Embryonic facial prominence (tissue), 1 donor: ENCODE results near the gene INSYN2B.
"Not testable (repeated sequence)": the region's sequence is repeated elsewhere in the genome, so short reads cannot be mapped to it uniquely, and the experiment has no call there.

ENCODE experiments used
- DNase-seq: peaks from one replicate; pipeline ENCODE4 v3.0.0-alpha.2; 2016; ENCODE audit errors: extremely low spot score

INSYN2B gene

DNA sequence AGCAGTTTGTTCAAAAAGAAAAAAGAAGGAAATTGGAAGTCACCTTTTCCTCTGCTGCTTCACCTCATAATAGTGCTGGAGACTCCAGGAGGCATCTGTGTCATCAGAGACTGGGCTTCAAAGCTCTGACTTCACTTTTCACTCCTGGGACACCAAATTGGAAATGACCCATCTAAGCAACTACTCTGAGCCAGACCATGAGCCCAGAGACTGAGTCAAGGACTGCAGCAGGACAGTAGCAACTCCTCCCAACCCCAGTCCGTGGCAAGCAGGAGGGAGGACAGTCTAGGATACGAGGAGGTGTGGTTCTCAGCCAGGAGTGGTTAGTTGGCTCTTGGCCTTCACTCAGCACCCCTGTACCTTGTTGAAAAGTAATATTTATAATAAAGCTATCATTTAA is 131.5 kb downstream of the INSYN2B start:
- DNase-seq, result no peak

DNA sequence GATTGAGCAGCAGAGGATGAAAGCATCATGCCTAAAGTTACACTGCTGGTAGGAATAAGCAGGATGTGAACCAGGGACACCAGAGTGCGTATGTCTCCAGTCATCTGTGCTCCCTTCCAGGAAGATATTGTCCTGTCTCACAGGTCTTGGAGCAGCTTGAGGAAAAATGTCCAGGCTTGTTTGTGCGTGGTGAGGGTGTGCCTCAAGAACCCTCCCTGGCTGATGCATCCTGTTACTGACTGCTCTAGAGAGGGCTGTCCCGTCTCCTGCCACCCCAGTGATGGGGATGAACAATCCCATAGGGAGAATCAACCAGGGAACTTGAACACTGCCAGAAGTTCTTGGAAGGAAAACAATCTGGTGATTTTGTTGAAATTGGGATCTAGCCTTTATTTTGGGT is 132.0 kb downstream of the INSYN2B start:
- DNase-seq, result no peak

DNA sequence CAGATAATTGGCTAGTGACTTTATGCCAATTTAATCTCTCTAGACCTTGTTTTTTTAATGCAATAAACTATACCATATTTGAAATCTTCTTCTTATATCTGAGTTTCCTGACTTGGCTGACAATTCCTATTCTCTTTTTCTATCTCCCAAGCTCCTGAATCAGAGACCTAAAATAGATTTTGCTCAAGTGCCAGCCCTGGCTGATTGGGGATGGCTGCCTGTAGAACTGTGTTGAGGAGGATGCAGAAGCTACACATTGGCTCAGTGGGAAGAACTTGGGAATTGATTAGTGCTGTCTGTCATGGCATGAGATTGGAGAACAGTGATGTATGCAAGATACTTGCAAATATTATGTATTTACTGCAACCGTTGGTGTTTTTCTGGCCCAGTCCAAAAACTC is 132.8 kb downstream of the INSYN2B start:
- no peak for DNase-seq

DNA sequence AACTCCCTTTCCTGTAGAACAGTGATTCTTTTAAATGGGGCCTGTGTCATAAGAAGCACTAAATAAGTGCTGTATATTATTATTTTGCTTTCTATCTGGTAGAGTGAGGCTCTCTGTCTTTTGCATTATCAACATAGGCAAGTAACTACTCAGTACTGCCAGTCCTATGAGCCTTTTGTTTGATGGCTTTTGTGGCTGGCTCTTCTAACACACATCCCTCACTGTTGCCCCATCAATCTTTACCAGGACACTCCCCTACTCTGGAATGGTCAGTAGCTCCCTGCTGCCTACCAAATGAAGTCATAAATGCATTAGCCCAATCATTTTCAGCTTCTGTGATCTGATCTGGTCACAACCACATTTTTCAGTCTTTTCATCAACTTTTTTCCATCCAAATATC is 137.6 kb downstream of the INSYN2B start:
- DNase-seq, result no peak

DNA sequence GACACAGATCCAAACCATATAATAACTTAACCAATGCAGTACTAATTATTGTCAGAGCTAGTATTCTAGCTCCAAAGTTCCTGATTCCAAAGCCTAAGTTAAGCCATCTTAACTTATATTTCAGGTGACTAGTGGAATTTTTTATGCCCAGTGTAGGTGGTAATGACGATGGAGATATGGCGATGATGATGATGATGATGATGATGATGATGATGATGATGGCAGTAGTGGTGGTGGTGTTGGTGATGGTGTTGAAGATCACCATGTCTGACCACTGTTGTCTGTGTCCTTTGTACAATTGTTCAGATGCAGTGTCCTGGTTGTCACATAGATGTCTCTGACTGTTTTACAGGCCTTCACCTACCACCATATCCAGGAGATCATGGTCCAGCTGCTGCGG is 139.9 kb downstream of the INSYN2B start:
- DNase-seq, result no peak

DNA sequence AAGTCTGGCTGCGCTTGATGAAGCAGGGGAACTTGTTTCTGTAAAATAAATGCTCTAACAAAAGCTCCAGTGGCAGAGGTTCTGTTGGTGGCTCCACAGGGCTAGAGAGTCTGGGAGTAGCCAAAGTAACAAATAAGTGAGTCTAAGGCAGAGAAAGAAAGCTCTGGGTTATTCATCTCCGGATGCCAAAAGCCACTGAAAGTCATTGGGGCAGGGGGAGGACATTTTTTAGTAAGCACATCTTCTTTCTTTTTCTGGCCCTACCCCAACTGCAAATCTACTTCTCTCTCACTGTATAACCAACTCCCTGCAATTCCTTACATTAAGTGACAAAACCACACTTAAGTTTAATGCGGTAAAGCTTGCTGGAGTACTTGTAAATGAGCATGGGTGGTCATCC is 141.6 kb downstream of the INSYN2B start:
- no peak for DNase-seq

DNA sequence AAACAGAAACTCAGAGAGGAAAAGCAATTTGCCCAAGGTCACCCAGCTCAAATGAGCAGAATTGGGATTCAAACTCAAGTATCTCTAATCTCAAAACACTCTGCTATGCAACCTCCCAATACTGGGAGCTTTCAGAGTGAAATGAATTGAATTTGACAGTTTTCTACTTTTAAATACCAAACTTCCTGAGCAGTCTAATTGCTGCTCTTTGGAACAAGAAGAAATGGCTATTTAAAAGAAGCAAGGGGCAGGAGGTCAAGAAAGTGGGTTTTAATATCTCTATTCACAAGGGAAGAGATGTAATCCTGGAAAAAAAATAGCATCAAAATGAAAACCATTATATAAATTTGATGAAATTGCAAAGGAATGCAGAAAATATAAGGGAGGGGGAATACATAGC is 142.6 kb downstream of the INSYN2B start:
- no peak for DNase-seq

DNA sequence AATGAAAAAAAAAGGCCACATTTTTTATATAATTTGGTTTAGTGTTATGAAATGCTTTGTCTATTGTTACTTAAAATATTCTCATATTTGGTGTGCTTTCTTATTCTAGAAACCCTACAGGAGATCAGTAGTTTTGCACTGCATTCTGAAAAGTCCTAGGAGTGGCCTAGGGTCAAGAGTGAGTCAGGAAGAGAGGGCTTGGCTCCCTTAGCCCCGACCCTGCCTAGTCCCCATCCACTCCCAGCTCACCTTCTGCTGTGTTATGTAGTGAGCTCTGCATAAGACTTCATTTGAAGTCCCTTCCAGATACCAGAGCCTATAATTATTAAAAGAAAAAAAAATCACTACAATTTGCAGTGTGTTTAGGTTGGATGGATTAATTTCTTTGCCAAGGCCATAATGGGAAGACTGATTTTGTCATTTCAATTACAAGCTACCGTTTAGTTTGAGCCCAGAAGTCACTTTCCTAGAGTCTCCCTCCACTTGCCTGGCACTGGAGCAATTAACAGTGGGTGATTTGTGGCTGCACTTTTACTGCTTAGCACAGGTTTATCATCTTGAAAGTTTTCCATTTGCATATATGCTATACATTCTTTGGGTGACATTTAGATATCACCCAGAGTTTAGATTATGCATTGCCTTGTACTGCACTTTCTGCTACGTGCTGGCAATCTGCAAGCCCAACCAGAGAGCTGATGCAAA is 143.3 kb downstream of the INSYN2B start:
- no peak for DNase-seq

DNA sequence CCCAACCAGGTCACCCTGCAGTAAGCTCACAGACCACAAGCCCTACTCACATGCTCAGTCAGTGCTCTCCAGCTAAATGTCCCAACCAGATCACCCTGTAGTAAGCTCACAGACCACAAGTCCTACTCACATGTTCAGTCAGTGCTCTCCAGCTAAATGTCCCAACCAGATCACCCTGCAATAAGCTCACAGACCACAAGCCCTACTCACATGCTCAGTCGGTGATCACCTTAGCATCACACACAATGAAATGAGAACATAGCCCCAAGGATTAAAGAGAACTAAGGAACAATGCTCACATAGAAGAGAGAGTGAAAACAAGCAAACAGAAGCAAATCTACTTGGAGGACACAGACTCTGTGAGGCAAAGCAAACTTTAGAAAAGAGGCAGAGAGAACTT is 145.8 kb downstream of the INSYN2B start:
- DNase-seq, result not testable (repeated sequence)

DNA sequence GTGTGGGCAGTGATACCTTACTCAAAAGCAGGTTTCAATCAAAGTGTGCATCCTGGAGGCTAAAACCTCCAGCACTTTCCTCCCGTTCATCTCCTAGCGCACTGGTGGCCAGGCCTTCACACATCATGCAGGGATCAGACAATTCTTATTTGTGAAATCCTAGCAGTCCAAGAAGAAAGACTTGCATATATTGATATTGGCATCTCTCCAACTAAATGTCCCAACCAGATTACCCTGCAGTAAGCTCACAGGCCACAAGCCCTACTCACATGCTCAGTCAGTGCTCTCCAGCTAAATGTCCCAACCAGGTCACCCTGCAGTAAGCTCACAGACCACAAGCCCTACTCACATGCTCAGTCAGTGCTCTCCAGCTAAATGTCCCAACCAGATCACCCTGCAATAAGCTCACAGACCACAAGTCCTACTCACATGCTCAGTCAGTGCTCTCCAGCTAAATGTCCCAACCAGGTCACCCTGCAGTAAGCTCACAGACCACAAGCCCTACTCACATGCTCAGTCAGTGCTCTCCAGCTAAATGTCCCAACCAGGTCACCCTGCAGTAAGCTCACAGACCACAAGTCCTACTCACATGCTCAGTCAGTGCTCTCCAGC is 146.5 kb downstream of the INSYN2B start:
- not testable (repeated sequence) for DNase-seq

DNA sequence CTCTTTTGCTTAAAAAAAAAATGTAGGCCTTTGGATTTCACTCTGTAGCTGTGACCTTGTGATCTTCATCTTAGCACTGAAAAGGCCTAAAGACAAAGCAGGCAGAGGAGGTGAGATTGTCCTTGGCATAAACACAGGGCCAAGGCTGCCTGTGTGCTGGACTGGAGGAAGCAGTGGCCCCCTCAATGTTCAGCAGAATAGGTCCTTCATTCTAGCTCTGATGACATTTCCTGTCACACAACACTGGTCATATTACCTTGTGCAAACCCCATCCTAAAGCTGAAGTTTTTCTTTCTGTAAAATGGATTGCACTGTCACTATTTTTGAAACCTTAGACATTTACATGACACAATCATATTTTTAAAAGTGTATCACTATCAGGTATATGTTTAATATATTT is 147.4 kb downstream of the INSYN2B start:
- DNase-seq, result no peak

DNA sequence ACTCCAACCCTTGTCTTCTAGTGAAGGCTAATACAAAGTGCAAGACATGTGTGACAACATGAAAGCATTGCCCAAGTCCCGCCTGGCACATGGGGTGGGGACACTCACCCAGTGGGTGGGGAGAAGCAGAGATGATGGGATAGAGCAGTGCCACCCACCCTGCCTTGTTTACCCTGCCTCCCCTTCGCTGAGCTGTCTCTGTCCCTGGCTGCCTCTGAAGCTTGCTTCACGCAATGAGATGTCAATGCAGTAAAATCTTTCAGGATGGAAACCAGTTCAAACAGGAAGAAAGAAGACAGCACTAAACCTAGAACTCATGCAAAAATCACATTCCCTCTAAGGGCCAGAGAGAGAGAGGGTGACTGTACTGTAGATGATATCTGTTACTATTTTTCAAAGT is 148.0 kb downstream of the INSYN2B start:
- DNase-seq, result no peak

DNA sequence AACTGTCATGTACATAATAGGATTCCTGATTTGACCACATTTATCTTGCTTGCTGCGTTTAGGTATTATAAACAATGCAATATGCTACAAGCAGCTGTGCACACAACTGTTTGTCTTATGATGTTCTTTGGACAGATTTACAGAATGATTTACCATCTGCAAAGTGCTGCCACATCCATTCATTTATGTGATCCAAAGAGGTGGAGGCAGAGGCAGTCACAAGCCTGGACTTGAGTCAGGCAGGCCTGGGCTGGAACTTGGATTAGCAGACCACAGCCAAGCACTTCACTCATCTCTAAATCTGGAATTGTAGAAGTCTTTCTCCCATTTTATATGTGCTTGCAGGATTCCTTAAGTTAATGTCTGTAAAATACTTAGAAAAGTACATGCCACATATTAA is 149.0 kb downstream of the INSYN2B start:
- no peak for DNase-seq

DNA sequence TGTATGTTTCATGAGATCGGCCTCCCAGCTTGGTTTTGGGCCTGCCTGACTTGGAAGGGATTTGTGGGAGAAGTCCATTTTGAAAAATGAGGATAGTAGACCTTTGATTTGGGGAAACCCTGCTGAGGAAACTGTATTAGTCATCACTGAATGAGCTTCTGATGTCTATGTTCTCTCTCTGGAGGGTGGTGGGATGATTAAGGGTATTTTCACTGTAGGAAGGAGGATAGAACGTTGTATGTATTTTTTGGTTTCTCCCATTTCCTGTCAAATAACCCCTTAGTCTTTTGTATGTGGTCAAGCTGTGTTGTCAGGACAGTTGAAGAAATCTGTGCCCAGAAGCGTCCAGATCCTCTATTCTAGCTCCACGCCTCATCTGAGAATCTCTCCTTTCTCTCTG is 151.9 kb downstream of the INSYN2B start:
- no peak for DNase-seq

DNA sequence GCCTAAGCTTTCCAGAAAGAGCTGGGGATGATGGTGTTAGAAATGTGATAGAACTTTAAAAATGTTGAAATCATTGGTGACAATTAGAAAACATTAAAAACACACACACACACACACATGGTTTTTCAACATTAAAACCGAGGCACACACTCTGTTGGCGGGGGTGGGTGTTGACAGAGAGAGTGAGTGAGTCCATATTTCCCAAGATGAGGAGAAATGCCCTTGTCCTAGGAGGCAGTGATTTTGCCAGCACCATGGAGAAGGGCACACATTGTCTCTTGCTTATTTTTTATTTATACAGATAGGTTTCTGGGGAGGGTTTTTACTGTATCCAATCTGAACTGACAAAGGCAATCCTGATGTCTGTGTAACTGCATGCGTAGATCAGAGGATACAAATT is 152.5 kb downstream of the INSYN2B start:
- no peak for DNase-seq

DNA sequence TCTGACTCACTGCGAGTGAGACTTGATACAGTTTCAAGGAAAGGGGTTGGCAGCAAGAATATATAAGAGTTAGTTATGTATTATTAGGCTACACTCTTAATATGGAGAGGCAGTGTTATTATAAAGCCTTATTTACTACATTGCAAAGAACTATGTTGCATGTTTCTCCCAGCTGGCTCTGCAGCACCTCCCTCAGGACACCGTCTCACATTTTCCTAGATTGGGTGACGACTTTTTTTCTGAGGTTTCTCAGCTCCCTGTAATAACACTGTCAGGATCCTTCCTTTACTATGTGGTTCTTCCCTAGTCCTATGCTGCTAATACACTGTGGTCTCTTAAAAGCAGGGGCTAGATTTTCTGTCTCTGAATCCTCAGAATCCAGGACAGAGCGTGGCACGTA is 153.7 kb downstream of the INSYN2B start:
- no peak for DNase-seq

DNA sequence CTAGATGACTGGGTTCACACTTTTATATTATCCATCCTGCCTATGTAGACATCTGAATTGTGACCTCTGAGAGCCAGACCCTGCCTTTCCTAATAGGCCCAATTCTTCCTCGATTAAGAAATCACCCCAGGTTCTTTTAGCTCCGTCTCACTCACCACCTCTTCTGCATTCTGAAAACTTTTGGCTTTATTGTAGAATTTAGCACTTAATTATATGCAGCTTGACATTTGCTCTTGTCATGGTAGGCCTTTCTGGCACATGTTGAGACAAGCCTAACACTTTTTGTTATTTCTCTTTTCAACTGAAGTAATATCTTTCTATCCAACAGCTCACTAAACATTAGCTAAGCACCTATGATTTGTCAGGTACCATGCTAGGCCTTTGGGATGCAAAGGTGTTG is 163.3 kb downstream of the INSYN2B start:
- no peak for DNase-seq

DNA sequence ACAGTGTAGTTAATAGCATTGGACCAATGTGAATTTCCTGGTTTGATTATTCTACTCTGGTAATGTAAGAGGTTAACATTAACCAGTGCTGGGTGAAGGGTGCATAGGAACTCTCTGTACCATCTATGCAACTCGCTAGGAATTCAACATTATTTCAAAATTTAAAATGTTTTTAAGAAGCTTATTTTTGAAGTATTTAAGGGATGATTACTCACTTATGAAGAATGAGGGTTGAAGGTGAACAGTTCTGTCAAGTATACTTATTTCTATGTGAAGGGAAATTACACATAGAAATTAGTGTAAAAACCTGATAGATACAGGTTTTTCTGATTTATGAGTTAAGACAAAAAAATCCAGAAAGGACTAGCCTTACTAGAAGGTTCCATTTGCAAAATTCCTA is 165.8 kb downstream of the INSYN2B start:
- no peak for DNase-seq
